ENCODE data around the gene INHBE.
A peak's percentile ranks its signal among the peaks of the same experiment; 100 is the strongest.
"Not testable (repeated sequence)": the region's sequence is repeated elsewhere in the genome, so short reads cannot be mapped to it uniquely, and the experiment has no call there.

Gene INHBE, protein sequence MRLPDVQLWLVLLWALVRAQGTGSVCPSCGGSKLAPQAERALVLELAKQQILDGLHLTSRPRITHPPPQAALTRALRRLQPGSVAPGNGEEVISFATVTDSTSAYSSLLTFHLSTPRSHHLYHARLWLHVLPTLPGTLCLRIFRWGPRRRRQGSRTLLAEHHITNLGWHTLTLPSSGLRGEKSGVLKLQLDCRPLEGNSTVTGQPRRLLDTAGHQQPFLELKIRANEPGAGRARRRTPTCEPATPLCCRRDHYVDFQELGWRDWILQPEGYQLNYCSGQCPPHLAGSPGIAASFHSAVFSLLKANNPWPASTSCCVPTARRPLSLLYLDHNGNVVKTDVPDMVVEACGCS
- total RNA-seq = 0 to 0.99 (median 0) reads per million in 17 experiments

DNA sequence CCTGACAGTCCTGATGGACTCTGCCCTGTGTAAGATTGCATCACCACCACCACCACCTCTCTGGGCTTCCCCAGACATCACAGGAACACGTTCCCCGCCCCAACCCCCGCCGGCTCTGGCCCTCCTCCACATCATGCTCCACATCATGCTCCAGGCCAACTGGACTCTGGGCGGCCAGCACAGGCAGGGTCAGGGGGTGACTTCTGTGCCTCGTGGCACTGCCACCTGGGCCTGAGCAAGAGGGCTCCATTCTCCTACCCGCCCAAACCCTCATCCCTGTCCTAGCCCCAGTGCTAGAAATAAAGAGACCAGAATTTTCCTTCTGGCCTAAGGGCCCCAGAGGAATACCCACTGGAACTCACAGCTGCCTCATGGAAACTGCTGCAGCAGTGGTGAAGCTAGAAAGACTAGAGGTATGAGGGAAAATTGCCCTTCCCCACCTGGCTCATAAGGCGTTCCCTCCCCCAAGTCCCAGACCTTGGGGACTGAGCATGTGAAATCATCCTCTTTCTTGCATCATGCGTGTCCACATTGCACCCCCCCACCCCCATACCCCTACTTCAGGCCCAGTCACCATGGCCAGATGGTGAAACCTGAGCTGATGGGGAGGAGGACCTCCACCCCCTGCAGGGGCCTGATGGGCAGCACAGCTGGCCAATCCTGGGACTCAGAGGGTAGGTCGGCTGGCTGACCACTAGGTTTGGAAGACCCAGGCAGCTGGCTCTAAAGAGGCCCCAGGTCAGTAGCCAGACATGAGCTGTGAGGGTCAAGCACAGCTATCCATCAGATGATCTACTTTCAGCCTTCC is at the start of gene INHBE:
INHBE (plus strand) TSS at position 742 of the 808 bp plus-strand sequence. CDS start 230 bp downstream, outside the sequence.
- DNase-seq = peak; percentile 25 to 71 (median 52)

DNA sequence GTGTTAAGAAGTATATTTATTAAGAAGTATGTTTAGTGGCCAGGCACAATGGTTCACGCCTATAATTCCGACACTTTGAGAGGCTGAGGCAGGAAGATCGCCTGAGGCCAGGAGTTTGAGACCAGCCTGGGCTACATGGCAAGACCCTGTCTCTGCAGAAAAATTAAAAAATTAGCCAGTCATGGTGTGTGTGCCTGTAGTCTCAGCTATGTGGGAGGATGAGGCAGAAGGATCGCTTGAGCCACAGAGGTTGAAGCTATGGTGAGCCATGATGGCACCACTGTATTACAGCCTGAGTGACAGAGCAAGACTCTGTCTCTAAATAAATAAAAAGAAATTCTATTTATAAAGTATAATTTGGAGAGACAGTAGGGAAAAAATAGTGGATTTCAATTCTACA is 44.6 kb upstream of the INHBE start:
- DNase-seq = no peak

DNA sequence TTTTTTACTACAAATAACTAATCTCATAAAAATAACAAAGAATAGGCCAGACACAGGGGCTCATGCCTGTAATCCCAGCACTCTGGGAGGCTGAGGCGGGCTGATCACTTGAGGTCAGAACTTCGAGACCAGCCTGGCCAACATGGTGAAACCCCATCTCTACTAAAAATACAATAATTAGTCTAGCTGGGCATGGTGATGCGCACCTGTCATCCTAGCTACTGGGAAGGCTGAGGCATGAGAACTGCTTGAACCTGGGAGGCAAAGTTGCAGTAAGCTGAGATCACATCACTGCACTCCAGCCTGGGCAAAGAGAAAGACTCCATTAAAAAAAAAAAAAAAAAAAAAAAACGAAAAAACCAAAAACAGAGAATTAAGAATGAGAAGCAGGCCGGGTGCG is 40.9 kb upstream of the INHBE start:
- DNase-seq = not testable (repeated sequence)

DNA sequence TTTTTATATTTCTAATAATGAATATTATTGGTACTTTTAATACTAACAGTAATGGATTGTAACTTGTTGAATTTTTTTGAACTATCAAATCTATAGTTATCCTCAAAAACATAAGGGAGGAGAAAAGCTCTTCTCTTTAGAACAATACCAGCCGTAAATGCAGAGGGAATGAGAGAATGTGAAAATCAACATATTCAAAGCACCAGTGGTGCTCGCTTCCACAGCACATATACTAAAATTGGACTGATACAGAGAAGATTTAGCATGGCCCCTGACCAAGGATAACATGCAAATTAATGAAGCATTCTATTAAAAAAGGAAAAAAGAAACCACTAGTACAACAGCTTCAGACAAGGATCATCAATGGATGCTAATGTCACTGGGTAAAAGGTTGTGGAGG is 40.0 kb upstream of the INHBE start:
- DNase-seq = no peak

DNA sequence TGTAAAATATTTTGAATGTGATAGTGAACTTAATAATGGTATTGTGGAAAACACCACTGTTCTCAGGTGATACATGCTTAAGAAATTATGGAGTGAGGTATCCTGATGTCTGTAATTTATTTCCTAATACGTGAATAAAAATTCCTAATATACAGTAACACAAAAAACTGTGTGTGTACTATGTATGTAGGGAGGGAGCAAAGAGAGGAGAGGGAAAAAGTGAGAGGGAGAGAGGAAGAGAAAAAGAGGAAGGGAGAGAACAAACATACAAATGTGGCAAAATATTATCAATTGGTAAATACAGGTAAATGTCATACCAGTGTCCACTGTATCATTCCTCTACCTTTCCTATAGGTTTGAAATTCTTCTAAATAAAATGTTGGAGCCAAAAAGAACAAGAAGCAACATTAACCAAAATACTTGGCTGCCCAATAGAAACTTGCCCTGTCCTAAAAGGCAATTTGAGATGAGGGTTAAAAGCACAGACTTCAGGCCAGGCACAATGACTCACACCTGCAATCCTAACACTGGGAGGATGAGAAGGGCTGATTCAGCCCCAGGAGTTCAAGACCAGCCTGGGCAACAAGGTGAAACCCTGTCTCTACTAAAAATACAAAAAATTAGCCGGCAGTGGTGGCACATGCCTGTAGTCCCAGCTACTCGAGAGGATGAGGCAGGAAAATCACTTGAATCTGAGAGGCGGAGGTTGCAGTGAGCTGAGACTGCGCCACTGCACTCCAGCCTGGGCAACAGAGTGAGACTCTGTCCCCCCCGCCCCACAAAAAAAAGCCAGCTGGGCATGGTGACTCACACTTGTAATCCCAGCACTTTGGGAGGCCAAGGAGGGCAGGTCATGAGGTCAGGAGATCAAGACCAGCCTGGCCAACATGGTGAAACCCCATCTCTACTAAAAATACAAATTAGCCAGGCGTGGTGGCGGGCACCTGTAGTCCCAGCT is 38.8 kb upstream of the INHBE start:
- no peak for DNase-seq

DNA sequence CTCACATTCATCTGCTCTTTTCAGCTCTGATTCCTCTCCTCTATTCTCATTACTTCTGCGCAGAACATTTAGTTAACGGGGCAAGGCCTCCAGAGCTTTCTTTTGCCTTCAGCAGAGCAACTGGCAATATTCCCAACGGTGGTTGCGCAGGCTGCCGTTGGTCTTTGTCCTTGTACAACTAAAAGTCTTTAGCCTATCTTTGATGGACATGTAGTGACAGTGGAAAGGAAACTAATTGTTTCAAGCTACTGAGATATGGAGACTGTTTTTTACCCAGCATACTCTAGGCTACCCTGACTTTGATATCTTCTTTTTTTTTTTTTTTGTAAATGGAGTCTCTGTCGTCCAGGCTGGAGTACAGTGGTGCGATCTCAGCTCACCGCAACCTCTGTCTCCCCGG is 36.9 kb upstream of the INHBE start:
- DNase-seq = no peak

DNA sequence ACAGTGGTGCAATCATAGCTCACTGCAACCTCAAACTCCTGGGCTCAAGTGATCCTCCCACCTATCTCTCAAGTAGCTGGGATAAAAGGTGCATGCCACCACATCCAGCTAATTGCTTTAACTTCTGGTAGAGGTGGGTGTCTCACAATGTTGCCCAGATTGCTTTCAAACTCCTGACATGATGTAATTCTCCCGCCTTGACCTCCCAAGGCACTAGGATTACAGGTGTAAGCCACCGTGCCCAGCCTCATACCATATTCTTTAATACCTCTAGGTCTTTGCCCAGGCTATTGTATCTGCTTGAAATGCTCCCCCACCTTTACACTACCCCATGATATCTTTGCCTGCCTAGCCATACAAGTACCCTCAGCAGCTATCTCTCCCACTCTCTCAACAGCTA is 35.6 kb upstream of the INHBE start:
- no peak for DNase-seq

DNA sequence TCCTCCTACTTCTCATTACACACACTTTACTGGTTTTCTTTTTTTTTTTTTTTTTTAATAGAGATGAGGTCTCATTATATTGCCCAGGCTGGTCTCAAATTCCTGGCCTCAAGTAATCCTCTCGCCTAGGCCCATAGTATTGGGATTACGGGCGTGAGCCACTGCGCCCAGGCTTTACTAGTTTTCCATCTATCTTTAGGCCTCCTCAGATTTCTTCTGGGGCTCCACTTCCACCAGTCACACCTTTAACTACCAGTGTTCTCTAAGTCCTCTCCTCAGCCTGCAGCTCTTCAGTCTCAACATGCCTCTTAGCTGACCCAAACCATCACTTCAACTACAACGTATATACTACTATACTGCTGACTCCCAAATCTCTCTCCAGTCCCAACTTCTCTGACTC is 34.6 kb upstream of the INHBE start:
- DNase-seq = no peak

DNA sequence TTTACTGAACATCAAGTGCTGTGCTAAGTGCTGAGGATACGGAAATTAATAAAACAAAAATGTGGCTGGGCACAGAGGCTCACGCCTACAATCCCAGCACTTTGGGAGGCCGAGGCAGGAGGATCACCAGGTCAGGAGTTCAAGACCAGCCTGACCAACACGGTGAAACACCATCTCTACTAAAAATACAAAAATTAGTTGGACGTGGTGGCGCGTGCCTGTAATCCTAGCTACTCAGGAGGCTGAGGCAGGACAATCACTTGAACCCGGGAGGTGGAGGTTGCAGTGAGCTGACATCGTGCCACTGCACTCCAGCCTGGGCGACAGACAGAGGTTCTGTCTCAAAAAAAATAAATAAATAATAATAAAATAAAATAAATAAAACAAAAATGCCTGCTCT is 28.2 kb upstream of the INHBE start:
- not testable (repeated sequence) for DNase-seq

DNA sequence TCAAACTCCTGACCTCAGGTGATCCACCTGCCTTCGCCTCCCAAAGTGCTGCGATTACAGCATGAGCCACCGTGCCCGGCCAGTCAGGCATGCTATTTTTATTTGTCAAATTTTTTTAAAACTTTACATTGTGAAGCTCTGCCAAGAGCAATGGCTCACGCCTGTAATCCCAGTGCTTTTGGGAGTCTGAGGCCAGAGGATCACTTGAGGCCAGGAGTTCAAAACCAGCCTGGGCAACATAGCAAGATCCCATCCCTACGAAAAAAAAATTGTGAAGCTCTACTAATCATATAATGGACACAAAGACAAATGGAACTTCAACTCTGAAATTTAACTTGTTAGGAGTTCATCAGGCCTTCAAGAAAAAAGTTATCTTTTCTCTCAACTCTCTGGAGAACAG is 26.1 kb upstream of the INHBE start:
- no peak for DNase-seq

DNA sequence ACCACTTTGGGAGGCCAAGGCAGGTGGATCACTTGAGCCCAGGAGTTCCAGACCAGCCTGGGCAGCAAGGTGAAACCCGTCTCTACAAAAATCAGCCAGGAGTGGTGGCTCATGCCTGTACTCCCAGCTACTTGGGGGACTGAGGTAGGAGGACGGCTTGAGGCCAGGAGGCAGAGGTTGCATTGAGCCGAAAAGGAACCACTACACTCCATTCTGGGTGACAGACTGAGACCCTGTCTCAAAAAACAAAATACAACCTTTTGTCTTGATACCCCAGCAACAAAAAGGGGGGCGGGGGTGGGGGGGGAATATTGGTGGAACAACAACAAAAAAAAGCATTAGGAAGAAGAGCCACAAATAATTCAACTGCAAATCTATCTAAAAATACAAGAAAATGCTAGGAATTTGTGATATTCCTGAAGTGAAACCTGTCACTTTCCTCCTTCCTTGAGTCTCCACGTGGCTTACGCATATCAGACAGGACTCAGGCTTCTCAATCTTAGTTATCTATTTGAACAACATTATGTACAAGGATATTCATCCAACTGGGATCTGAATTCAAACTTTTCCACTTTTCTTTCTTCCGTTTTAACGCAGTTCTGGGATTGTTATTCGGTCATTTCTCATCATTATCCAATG is 25.5 kb upstream of the INHBE start:
- DNase-seq = peak in 1 of 4 experiments; percentile 23

DNA sequence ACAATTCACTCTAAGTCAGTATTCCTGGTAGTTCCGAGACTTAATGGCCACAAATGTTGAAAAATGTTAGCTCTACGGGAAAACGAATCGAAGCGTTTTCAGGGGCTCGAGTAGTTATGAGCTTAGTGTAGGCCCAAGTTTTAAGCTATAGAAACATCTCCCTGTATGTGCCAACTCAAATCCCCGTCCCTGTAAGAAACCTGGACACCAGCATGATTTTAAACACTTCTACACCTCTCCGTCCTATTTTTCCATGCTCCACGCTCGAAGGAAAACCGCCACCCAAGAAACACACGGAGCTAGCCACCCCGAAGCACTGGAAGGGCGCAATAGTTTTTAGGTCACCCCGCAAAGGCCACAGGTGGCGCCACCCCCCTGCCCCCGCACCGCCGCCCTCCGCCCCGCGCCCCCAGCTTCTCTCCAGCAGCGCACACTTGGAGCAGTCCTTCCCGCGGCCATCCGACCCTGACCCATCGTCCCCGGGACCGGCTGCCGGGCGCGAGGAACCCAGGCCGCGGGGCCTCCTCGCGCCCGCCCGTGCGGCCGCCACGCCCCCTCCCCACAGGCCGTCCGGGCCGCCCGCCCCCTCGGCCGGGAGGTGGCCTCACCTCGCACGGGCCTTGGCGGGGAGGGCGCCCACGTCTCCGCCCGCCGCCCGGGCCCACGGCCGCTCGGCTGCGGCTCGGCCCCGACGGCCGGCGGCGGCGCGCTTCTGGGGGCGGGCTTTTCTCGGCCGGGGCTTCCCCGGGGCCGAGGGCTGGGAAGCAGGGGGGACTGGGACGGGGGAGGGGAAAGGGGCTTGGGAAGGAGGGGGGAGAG is 24.8 kb upstream of the INHBE start:
- peak in 1 of 4 experiments; percentile 84 for DNase-seq

DNA sequence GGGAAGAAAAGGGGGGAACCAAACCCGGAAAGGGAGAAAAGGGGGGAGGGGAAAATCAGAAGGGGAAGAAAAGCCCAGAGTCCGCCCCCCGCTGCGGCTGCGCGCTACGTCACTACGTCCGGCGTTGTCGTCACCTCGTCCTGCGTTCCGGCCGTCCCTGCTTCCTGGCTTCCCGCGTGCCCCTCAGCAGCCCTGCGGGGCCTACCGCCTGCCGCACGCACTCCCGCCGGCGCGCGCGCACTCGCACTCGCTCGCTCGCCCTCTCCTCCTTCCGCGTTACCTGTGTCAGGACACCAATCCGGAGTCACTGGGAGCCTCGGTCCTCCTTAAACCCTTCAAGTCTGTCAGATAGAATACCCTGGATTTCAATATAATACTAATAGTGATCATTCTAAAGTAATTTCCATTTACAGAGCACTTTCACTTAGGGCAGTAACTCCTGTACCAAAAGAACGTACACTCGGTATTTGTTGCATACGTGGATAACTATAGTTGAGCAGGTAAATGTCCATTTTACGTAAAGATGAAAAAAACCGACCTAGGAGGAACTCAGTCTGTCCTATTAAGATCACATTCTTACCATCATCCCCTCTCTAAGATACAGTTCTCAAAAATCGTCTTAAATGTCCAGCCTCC is 24.1 kb upstream of the INHBE start, which contains the start of gene R3HDM2:
R3HDM2 (minus strand) TSS at position 113 of the 636 bp plus-strand sequence. CDS start 120,615 bp downstream, outside the sequence.
- peak; percentile 97 to 98 (median 98) for DNase-seq

DNA sequence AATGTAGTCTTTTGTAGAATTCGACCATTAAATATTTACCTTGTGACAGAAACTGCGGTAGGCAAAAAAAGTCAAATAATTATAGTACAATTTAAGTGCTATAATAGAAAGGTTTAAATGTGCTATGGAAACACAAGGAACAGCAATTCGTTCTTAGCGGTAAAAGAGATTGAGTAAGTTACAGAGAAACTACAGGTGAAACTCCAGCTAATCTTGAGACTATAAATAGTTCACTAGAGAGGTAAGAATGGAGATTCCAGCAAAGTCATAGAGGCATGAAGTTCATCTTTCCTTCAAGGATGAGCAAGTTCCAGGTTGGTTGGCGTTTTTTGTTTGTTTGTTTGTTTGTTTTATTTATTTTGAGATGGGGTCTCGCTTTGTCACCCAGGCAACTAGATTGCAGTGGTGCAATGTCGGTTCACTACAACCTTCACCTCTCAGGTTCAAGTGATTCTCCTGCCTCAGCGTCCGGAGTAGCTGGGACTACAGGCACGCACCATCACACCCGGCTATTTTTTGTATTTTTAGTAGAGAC is 23.4 kb upstream of the INHBE start:
- DNase-seq = no peak

DNA sequence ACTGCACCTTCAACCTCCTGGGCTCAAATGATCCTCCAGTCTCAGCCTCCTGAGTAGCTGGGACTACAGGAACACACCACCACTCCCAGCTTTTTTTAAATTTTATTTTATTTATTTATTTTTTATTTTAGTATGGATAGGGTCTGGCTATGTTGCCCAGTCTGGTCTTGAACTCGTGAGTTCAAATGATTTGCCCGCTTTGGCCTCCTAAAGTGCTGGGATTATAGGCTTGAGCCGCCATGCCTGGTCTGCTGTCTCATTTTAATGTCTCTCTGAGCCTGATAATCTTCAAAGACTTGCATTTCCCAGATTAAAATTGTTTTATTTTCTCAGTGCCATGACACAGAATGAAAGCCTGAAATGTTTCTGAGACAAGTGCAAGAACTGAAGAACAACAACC is 21.7 kb upstream of the INHBE start:
- no peak for DNase-seq

DNA sequence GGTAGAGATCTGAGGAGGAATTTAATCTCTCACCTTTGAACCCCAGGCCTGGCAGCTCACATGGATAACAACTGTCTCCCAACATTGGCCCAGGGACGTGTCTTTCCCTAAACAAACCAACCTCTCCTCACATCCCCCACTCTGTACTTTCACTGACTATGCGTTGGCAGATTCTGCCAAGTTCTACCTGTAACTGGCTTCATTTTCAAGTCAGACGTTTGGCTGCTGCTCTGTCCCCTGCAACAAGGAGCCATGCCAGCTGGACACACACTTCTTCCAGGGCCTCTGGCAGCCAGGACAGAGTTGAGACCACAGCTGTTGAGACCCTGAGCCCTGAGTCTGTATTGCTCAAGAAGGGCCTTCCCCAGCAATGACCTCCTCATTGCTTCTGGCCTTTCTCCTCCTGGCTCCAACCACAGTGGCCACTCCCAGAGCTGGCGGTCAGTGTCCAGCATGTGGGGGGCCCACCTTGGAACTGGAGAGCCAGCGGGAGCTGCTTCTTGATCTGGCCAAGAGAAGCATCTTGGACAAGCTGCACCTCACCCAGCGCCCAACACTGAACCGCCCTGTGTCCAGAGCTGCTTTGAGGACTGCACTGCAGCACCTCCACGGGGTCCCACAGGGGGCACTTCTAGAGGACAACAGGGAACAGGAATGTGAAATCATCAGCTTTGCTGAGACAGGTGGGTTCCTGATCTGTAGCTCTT is 20.4 kb upstream of the INHBE start, which contains the start of gene INHBC:
INHBC (plus strand) TSS at position 268 of the 707 bp plus-strand sequence; CDS start at position 371, 103 bp downstream.
- no peak for DNase-seq

DNA sequence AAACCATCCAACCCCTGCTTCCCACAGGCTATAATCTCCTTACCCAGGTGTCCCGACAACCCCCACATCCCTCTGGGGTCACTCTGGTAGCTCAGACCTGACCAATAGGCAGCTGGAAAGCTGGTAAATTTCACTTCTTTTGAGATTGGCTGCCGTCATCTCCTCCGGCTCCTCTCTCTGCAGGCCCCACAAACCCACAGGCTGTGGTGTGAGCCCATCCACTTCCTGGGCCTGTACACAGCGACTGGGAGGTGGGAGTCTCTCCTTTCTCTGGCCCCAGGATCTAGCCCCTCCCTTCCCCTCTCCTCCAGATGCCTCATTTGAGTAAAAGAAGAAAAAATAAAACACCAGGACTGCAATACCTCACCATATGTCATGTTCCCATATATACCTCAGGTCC is 19.8 kb upstream of the INHBE start:
- no peak for DNase-seq

DNA sequence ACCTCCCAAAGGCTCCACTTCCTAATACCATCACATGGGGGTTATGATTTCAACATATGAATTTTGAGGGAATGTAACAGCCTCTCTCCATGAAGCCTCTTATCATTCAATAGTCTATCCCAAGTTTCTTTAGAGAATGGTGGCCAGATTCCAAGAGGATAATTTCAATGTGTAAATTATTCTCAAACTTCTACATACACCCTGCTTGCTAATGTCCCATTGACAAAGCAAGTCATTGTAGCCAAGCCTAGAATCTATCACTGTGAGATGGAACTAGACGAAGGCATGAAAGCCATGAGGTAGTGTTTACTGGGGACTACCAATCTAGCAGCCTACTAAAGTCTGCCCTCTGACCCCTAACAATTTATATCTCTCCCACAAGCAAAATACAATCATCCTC is 16.7 kb upstream of the INHBE start:
- DNase-seq = no peak

DNA sequence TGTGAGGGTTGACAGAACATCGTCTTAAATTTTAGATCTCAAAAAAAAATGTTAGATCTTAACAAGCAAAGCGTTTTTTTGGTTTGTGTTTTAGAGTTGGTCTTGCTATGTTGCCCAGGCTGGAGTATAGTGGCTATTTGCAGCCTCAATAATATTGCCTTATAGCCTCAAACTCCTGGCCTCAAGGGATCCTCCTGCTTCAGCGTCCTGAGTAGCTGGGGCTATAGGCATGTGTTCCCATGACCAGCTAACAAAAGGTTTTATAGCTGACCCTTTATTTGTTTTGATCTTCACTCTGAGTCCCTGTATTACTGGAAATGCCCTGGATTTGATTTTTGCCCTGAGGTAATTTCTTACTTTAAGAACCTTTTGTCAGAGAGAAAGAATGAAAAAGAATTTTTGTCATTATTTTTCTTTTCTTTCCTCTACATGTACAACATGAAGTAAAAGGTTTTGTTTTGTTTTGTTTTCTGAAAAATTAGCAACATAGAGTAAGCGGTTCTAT is 15.3 kb upstream of the INHBE start:
- no peak for DNase-seq
